Neutrophil (primary cell): Measurements from ENCODE around the gene VWA3A.

Experiments used
- H3K27ac ChIP-seq: fragments of 200-600 bp; sonication (generic); 2 replicates; pipeline ENCODE4 v1.5.1; 2016; ENCODE audit warnings: mild to moderate bottlenecking, moderate library complexity
- H3K27me3 ChIP-seq: fragments of 200-600 bp; sonication (generic); 2 replicates; pipeline ENCODE4 v1.6.0; 2016; ENCODE audit warnings: mild to moderate bottlenecking
- H3K36me3 ChIP-seq: fragments of 200-600 bp; sonication (generic); 2 replicates; pipeline ENCODE4 v1.5.1; 2017
- H3K4me1 ChIP-seq, 2 experiments: fragments of 200-600 bp in 1 of 2; sonication (generic) in 1 of 2; 1 replicate in 1 of 2; 2 replicates in 1 of 2; pipeline versions ENCODE4 v1.5.1 to v1.6.1; 2013 to 2016; ENCODE audit warnings: low read depth in 1 of 2, low read length in 1 of 2, mild to moderate bottlenecking in 1 of 2, moderate library complexity in 1 of 2; ENCODE audit not compliant: control insufficient read depth in 1 of 2, insufficient read depth in 1 of 2
- H3K4me3 ChIP-seq, 2 experiments: fragments of 200-600 bp in 1 of 2; sonication (generic) in 1 of 2; 1 replicate in 1 of 2; 2 replicates in 1 of 2; pipeline ENCODE4 v1.5.1; 2013 to 2016; ENCODE audit warnings: low read depth in 1 of 2, low read length in 1 of 2, mild to moderate bottlenecking in 1 of 2, moderate library complexity in 1 of 2
- H3K9me3 ChIP-seq: fragments of 200-600 bp; sonication (generic); 2 replicates; pipeline ENCODE4 v1.5.1; 2016
- CTCF ChIP-seq: fragments of 200-600 bp; sonication (generic); IDR thresholded peaks from 2 replicates; pipeline ENCODE4 v1.5.1; 2016; ENCODE audit warnings: antibody characterized with exemption

VWA3A gene

GRCh38 chr16:22054847-22055590, 37.3 kb upstream of the VWA3A start:
- TF ChIP-seq CTCF, result no peak
- Histone ChIP-seq H3K27me3 (no peaks in the 10 kb centered on the region), H3K27ac (no peak overlapping the region), H3K4me3 (no peak overlapping the region), H3K36me3 (no peaks in the 10 kb centered on the region), H3K9me3 (no peaks in the 10 kb centered on the region), H3K4me1 (no peaks in the 10 kb centered on the region)

- Histone ChIP-seq H3K27ac (no peak overlapping the region), H3K9me3 (no peaks in the 10 kb centered on the region)
- no peak for TF ChIP-seq CTCF
These were observed 36.5 kb upstream of the VWA3A start for GRCh38 chr16:22055881-22056280.

GRCh38 chr16:22063888-22064467, 28.4 kb upstream of the VWA3A start:
- H3K4me3 ChIP-seq, result no peak overlapping the region
- no peaks in the 10 kb centered on the region for H3K36me3 ChIP-seq
- no peak overlapping the region for H3K27ac ChIP-seq
- H3K27me3 ChIP-seq, result no peaks in the 10 kb centered on the region
- no peak for TF ChIP-seq CTCF
- H3K9me3 ChIP-seq, result no peaks in the 10 kb centered on the region
- no peaks in the 10 kb centered on the region for H3K4me1 ChIP-seq

More at GRCh38 chr16:22055881-22056280, 36.5 kb upstream of the VWA3A start:
- H3K27me3 ChIP-seq, result no peaks in the 10 kb centered on the region
- no peaks in the 10 kb centered on the region for H3K4me1 ChIP-seq
- H3K36me3 ChIP-seq, result no peaks in the 10 kb centered on the region
- no peak overlapping the region for H3K4me3 ChIP-seq

GRCh38 chr16:22065252-22065651, 27.1 kb upstream of the VWA3A start:
- Histone ChIP-seq H3K27ac (no peak overlapping the region), H3K4me1 (no peaks in the 10 kb centered on the region), H3K36me3 (no peaks in the 10 kb centered on the region), H3K4me3 (no peak overlapping the region), H3K27me3 (no peaks in the 10 kb centered on the region), H3K9me3 (no peaks in the 10 kb centered on the region)
- TF ChIP-seq CTCF, result no peak

- Histone ChIP-seq H3K4me1 (no peaks in the 10 kb centered on the region), H3K27ac (no peak overlapping the region), H3K36me3 (peaks cover 4% of the 10 kb centered on the region), H3K9me3 (no peaks in the 10 kb centered on the region), H3K4me3 (no peak overlapping the region), H3K27me3 (no peaks in the 10 kb centered on the region)
- TF ChIP-seq CTCF, result no peak
These were observed 21.7 kb upstream of the VWA3A start for GRCh38 chr16:22070361-22071330.
